Astrocyte (in vitro differentiated cells and primary cell): ENCODE data around the gene NTM.

ENCODE experiments used
- CTCF ChIP-seq: IDR thresholded peaks from 2 replicates; pipeline ENCODE4 v1.5.1; 2011; ENCODE audit warnings: low read depth, mild to moderate bottlenecking, inconsistent platforms, low read length, moderate library complexity; ENCODE audit not compliant: insufficient read depth
- EZH2 ChIP-seq: IDR thresholded peaks from 2 replicates; pipeline ENCODE4 v1.6.1; 2012; ENCODE audit warnings: mild to moderate bottlenecking, low read length, inconsistent platforms; ENCODE audit not compliant: insufficient read depth

DNA sequence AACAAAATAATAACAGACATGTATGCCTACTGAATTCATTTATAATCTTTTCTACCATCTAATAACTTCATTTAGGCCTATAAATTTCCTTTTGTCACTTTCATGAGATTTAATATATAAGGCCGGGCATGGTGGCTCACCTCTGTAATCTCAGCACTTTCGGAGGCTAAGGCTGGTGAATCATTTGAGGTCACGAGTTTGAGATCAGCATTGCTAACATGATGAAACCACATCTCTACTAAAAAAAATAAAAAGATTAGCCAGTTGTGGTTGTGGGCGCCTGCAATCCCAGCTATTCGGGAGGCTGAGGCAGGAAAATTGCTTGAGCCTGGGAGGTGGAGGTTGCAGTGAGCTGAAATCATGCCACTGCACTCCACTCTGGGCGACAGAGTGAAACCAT, 14.2 kb upstream of the NTM start:
- TF ChIP-seq CTCF: no peak
- TF ChIP-seq EZH2: no peak
